ENCODE measurements around the gene EIF5A.
A peak's percentile ranks its signal among the peaks of the same experiment; 100 is the strongest.

Gene EIF5A

DNA sequence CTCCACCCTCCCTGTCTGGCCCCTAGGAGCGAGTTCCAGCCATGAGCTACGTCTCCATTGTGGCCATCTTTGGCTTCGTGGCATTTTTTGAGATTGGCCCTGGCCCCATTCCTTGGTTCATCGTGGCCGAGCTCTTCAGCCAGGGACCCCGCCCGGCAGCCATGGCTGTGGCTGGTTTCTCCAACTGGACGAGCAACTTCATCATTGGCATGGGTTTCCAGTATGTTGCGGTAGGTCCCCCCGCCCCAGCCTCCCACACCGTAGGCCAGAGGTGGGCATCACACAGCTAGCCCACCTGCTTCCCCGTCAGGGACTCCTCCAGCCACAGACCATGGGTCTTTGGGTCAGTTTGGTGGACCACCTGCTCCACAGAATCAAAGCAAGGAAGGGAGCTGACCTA lies 21.7 kb upstream of the EIF5A start:
- DNase-seq, result no peak

- no peak for DNase-seq
Measured at GRCh38 chr17:7289256-7290032, 18.0 kb upstream of the EIF5A start.

- no peak for DNase-seq
Measured at GRCh38 chr17:7290166-7290565, 17.3 kb upstream of the EIF5A start.

DNA sequence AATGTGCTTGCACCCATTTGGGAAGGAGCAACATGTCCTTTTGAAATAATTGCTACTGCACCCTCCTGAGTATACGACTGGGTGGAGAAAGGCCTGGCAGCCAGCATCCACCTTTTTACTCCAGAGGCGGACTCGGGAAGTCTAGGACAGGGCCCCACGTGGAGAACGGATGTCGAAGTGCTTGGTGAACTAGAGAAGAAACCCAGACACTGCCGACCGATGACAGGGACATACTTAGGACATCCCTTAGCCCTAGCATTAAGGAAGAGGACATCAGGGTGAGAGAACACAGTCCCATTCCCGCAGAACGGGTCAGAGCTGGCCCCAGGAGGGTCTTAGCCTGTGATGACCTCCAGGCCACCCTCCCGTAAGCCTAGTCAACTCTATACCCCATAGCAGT lies 16.7 kb upstream of the EIF5A start:
- no peak for DNase-seq

DNA sequence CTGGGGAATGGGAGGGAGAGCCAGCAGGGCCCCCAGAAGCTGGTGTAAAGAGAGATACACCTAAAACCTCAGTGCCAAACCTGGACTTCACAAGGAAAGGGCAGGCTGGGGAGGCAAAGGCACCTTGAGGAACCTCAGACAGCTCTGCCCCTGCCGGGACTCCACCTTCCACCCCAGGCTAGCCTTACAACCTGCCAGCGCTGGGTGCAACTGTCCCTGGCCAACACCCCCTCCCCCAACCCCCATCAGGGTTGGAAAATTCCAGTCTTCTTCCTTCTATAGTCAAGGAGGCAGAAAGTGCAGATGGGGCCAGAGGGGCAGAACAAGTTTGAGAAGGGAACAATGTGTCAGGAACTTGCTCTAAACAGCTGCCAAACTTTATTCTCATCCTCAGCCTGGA lies 15.2 kb upstream of the EIF5A start:
- no peak for DNase-seq

GRCh38 chr17:7292729-7293128 lies 14.7 kb upstream of the EIF5A start:
- DNase-seq, result no peak

DNA sequence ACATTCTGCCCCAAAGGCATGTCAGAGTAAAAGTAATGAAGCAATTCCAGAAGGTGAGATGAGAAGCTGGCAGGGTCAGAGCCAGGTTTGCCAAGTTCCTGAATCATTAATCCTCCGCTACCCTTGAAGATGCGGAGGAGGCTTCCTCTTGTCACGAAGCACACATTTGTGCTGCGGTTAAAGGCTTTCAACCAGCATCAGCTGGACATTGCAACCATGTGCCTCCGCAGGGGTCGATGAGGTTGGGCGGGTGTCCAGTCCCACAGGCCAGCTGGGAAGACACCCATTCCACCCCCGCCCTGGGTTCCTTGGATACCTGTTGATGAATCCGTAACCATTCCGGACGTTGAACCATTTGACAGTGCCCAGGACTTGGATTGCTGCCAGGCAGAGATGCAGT lies 14.3 kb upstream of the EIF5A start:
- DNase-seq, result no peak

GRCh38 chr17:7293816-7294613 lies 13.4 kb upstream of the EIF5A start:
- DNase-seq, result no peak

DNA sequence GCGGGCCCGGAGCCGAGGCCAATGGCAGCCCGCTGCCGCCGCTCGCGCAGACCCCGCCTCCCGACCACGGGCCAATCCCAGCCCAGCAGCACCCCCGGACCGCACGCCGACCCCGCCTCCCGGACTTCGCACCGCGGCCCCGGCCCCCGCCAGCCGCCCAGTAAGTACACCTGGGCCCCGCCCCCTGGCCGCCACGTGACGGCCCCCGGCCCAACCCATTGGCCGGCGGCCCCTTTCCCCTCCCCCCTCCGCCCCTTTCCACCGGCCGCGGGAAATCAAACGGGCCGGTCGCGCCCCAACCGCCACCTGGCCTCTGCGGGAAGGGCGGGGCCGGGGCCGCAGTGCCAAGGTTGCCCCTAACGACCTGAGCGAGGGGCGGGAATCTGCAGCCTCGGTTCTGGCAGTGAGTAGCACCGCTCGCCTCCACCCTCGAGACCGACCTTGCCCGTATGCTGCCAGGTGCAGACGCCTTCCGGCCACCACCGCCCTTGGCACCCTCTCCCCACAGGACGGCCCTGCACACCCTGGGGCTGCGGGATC lies 12.7 kb upstream of the EIF5A start, which contains the start of gene YBX2:
Gene YBX2 (minus strand): TSS at position 26 of the 540 bp plus-strand sequence. CDS start 139 bp downstream, outside the sequence.
- DNase-seq, result peak; percentile 24

DNA sequence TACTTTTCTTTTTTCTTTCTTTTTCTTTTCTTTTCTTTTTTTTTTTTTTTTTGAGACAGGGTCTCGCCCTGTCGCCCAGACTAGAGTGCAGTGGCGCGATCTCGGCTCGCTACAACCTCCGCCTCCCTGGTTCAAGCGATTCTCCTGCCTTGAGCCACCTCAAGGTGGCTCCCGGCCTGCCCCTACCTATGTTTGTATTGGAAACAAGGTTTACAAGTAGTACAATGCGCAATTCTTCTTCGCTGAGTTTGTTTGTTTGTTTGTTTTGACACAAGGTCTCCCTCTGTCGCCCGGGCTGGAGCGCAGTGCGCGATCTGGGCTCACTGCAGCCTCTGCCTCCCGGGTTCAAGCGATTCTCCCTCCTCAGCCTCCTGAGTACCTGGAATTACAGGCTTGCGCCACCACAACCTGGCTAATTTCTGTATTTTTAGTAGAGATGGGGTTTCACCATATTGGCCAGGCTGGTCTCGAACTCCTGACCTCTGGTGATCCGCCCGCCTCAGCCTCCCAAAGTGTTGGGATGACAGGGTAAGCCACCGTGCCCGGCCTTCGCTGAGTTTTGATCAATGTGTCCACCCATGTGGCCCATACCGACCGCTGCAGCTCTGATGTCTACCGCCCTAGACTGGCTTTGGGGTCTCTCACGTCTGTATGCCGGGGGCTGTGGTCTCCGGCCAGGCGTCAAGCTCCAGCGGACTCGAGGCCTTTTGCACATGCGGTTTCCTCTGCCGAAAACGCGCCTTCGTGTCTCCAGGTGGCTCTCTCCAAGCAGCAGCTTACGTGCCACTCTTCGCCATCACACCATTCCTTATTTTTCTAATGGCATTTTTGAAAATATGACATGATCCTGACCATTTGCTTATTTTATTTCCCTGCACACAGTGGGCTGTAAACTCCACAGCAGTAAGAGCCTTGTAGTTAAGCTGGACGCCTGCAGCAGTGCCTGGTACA lies 11.9 kb upstream of the EIF5A start:
- DNase-seq, result no peak

DNA sequence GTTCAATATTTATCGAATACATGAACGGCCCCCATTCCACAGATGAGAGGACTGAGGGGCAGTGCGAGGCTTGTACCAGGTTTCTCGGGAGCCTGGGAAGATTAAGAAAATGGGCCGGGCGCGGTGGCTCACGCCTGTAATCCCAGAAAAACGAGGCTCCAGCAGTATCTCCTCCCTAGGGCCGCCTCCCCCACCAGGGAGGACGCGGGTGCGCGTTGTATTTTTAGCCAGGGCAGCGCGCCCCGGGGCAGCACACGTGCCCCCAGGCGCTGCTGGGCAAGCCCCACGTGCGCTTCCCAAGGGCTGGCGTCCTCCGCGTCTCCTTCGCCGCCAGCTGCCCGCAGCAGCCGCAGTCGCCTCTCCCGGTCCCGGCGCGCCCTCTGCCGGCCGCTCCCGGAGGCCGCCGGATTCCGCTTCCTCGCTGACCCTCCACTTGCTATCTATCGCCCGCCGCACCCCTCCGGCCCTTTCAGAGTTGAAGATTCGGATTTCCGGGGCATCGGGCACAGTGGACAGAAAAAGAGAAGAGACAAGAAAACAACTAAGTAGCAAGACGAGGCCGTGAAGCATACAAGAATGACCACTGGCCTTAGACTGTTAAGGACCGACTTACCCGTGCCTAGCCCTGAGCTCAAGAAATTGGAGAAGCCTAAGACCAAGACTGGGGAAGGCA lies 11.1 kb upstream of the EIF5A start:
- DNase-seq, result peak; percentile 76

DNA sequence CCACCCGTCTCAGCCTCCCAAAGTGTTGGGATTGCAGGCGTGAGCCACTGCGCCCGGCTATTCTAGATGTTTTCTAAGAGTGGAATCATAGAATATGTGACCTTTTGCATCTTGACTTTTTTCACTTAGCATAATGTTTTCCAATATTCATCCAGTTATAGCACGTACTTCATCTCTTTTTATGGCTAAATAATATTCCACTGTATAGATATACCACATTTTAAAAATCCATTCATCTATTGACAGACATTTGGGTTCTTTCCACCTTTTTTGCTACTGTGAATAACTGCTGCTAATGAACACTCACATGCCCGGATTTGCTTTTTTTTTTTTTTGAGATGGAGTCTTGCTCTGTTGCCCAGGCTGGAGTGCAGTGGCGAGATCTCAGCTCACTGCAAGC lies 3.2 kb upstream of the EIF5A start:
- DNase-seq, result no peak

DNA sequence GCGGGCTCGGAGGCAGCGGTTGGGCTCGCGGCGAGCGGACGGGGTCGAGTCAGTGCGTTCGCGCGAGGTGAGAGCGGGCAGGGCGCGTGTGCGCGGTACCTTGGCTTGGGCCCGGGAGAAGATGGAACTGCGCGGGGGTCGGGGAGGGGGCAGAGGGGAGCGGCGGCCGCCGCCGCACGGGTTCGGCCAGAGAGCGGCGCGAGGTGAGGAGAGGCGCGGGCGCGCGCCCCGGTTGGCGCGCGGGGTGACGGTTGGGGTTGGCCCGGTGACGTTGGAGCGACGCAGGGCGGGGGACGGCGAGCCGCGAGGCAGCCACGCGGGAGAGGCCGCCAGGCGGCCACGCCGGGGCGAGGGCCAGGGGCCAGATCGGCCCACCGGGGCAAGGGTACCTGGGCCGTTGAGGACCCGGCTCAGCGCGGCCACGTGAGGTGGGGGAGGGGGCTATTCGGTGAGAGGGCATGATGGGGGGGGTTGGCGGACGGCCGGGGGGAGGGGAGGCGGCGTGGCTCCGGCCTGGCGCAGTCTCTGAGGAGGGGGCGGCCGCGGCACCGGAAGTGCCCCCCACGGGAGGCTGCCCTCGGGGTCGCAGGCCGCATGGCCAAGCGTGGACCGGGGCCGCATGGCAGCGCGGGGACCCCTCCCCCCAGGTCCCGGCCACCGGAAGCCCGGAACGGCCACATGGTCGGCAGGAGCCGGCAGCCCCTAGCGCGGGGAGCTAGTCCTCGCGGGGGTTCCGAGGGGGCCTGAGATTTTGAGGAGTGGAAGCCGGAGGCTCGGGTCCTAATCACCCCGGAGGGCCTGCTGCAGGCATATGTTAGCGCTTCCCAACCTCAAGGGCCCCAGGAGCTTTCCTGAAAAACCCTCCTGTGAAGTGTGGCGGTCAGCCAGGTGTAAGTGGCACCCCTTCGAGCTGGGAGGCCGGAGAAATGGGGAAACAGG lies 527 bp downstream of the EIF5A start:
- DNase-seq, result peak; percentile 38

GRCh38 chr17:7308625-7309433 lies 1.4 kb downstream of the EIF5A start:
- DNase-seq, result peak; percentile 81

DNA sequence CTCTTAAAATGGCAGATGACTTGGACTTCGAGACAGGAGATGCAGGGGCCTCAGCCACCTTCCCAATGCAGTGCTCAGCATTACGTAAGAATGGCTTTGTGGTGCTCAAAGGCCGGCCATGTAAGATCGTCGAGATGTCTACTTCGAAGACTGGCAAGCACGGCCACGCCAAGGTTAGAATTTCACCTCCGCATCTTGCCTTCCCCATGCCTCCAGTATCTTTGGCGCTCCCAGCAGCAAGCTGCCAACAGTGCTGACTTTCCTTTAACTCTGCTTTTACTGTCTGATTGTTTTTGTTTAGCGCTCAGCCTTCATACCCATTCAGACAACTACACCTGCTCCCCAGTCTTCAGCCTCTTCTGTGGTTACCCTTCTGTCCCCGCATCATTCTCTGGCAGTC lies 2.2 kb downstream of the EIF5A start:
- DNase-seq, result no peak

GRCh38 chr17:7311110-7311705 lies 3.8 kb downstream of the EIF5A start:
- DNase-seq, result no peak

GRCh38 chr17:7312432-7313087 lies 5.1 kb downstream of the EIF5A start:
- no peak for DNase-seq

DNA sequence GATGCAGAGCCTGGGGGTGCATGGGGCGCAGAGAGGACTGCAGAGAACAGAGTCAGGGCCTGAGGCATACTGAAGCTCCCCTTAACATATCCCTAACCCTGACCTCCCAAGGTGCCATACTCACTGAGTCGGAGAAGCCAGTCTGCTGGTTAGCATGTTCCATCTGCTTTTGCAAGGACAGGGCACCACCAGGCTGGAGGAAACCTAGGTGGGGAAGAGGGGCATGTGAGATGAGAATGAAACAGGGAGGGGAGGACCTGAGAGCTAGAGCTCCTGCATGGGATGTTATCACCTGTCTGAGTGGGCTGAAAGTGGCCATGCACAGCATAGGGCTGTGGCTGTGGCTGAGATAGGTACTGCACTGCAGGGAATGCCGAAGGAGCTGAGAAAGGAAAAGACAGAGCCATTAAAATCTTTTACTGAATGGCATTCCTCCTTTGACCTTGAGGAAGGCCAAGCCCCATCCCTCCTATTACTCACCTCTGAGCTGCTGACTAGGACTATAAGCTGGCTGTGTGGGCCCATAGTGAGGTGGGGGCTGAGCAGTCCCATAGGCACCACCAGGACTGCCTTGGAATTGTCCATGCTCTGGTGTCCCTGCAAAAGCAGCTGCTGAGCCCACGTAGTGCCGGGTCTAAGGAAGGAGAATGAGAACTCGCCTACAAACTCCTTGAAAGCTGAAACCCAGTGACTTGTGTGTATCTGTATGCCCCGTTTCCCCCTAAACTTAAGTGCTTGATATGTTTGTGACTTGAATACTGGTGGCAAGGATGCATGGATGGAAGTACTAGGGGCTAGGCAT lies 5.9 kb downstream of the EIF5A start:
- no peak for DNase-seq

All from fibroblast of skin of scalp (primary cell).